Measurements from ENCODE around the gene CRACR2A.

The CRACR2A gene

DNA sequence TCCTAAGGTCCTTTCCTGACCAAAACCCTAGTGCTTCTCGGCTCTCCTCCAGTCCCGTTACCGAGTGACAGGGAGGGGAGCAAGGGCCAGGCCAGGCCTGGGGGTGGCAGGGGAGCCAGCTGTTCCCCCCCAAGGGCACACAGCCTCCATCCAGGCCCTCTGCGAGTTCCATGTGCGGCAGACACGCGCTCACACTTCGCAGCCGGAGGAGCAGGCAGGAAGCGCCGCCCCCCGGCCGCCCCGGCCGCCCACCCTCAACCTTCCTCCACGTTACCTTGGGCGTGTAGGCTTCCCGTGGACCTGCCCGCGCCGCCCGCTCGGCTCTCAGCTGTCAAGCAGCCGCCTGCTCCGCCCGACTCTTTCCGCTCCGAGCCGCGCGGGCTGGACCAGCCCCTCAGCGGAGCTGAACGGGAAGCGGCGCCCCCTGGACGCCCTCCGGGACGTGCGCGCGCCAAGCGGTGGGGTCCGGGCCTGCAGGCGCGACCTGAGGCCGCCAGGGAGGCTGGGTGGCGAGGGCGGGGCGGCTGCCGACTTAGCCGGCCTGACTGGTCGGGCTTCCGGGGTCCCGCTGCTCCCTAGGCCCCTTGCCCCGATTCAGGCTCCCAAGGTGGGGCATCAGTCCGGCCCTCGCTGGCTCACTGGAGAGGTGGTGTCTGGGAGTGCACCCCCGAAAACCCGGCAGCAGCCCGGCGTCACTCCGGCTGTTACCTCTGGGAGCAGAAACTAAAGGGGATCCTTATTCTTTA, at the start of gene CRACR2A:
Gene CRACR2A (minus strand): TSS at position 369 of the 746 bp plus-strand sequence. CDS start 56,110 bp downstream, outside the sequence.
- DNase-seq: peak; percentile 84

DNA sequence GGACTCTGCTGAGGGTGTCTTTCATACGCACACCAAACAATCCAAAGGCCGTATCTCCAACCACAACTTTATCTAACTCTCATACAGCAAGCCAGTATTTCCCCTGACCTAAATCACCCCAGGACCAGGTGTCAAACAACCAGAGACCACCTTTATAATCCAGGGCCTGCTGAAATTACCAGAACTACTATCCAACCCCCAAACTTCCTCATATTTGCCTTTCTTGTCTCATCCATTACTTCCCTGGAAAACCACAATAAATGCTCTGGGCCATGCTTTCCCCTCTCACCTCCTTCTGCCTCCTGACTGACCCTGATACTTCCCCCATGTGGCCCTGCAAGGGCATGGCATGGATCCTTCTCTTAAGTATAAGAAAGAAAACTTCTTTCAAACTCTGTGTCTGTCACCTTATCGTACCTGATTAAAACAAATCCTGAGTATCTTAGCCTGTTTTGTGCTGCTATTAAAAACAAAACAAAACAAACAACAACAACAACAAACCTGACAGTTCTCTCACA, 44.7 kb upstream of the CRACR2A start:
- no peak for DNase-seq

- DNase-seq: no peak
These were observed 42.7 kb upstream of the CRACR2A start for GRCh38 chr12:3795492-3796133.

GRCh38 chr12:3795066-3795465, 42.2 kb upstream of the CRACR2A start:
- DNase-seq: no peak

- no peak for DNase-seq
These were observed 39.8 kb upstream of the CRACR2A start for GRCh38 chr12:3792623-3793288.

- no peak for DNase-seq
These were observed 38.5 kb upstream of the CRACR2A start for GRCh38 chr12:3791256-3791874.

- DNase-seq: no peak
These were observed 37.7 kb upstream of the CRACR2A start for GRCh38 chr12:3790642-3791041.

DNA sequence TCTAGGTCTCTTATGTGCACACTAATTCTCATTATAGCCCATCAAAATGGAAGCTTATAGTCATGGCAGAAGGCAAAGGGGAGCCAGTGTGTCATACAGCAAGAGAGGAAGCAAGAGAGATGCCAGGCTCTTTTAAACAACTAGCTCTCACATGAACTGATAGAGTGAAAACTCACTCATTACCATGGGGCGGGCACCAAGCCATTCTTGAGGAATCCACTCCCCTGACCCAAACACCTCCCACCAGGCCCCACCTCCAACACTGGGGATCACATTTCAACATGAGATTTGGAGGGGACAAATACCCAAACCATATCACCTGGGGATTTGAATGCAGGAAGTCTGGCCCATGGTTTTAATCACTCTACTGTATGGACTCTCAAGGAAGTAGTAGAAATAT, 36.9 kb upstream of the CRACR2A start:
- no peak for DNase-seq

GRCh38 chr12:3777206-3777809, 24.4 kb upstream of the CRACR2A start:
- DNase-seq: no peak

- DNase-seq: no peak
These were observed 22.6 kb upstream of the CRACR2A start for GRCh38 chr12:3775385-3776035.

DNA sequence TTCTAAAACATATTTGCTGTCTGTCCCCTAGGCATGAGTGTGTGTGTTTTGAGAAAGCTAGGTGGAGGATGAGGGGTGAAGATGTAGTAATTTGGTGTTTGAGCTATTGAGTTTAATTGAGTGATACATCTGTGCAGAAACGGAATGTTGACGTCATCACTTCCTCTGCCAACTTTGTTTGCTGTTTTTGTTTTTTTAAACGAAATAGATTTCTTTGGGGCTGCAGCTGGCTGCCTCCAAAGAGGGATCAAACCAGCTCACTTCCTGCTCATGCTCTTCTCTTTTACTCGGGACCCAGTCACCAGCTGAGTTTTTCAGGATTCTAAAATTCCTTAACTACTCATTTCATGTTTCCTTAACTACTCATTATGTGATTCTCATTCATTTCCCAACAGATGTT, 19.5 kb upstream of the CRACR2A start:
- DNase-seq: no peak

DNA sequence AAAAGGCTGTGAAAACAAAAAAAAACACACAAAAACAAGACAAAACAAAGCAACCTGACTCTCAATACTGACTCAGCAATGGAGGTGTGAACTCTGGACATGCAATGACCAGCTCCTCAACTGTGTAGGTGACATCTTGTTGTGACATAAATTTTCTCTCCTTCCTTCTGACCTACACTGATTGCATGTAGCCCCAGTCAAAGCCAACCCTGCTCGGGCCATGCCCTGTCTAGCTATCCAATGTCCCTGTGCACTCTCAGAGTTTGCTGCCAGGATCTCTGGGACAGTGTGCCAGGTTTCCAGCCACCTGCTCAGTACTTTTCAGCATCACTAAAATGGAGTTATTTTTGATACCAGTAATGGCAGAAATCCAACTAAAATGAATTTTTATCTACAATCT, 18.9 kb upstream of the CRACR2A start:
- DNase-seq: no peak

DNA sequence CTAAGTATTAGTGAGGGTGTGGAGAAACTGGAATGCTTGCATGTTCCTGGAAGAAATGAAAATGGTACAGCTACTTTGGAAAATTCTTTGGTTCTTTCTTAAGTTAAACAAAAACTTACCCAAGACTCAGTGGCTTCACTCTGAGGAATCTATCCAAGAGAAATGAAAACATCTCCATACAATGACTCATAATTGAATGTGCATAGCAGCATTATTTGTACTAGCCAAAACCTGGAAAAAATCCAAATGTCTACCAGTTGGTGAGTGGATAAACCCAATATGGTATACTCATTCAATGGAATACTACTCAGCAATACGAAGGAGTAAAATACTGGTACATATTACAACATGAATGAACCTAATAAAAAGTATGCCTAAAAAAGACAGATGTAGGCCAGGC, 18.0 kb upstream of the CRACR2A start:
- no peak for DNase-seq

DNA sequence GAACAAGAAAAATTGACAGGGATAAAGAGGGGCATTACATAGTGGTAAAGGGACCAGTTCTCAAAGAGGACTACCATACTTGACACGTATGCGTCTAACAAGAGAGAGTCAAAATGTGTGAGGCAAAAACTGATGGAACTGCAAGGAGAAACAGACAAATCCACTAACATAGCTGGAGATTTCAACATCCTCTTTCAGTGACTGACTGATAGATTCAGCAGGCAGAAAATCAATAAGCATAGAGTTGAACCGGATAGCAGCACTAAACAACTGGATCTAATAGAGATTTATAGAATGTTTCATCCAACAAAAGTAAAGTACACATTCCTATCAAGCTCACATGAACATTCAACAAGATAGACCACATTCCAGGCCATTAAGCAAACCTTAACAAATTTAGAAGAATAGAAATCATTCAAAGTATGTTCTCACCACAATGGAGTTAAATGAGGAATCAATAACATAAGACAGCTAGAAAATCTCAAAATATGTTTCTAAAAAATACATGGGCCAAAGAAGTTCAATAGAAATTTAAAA, 16.1 kb upstream of the CRACR2A start:
- DNase-seq: no peak

DNA sequence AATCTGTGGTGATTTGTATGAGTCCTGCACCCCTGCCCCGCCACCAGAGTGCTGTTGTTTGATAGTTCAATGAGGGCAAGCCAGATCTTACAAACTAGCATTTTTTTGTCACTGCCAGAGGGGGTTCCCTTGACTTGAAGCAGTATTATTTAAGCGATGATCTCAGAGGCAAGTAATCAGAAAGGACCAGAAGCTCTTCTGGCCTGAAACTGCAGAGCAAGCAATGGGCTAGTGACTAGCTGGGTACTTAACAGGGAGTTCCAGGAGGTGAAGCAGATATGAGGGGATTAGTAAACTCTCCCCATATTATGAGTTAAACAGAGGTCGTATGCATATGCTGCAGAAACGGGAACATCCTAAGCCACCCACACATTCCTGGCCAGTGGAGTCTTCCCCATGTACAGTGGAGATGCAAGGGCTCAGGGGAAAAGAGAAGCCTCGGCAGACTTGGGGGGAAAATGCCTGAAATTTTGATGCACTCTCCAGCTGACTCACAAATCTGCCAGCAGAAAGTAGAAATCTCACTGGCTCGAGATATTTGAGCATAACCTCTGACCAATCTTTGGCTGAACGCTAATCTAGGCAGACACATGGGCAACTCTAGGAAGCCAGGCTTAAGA, 8.3 kb upstream of the CRACR2A start:
- DNase-seq: no peak

DNA sequence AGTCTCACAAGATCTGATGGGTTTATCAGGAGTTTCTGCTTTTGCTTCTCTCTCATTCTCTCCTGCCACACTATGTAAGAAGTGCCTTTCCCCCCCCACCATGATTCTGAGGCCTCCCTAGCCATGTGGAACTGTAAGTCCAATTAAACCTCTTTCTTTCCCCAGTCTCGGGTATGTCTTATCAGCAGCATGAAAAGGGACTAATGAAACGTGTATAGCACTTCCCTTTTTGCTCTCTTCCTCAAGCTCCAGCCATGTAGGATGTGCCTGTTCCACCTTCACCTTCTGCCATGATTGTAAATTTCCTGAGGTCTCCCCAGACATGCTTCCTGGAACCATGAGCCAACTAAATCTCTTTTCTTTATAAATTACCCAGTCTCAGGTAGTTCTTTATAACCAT, 7.0 kb upstream of the CRACR2A start:
- no peak for DNase-seq

DNA sequence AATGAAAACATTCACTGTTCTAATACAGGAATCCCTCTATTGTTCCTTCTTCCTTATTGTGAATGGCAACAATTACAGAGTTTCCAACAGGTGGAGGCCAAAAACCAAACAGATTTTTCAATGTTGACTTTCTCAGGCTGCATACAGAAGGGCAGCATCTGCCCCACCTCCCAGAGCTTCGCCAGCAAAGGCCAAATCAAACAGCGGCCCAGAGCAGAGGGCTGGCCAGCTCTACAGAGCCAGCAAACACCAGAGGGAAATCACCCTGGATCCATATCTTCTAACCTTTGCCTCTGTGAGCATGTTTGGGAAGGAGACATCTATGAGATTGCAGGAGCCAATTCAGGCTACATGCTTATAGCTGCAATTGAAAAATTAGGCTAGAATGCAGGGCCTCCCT, 4.4 kb upstream of the CRACR2A start:
- no peak for DNase-seq

- no peak for DNase-seq
These were observed 3.0 kb upstream of the CRACR2A start for GRCh38 chr12:3755898-3756297.

- no peak for DNase-seq
These were observed 805 bp upstream of the CRACR2A start for GRCh38 chr12:3753544-3754284.

- DNase-seq: peak; percentile 75
These were observed 706 bp downstream of the CRACR2A start for GRCh38 chr12:3752096-3752709.

All from stimulated activated naive CD4-positive, alpha-beta T cell treated with Interleukin-2 at 50 U/mL for 16 hours (primary cell).